Motor neuron (in vitro differentiated cells): ENCODE measurements around the gene C6orf136. TPM values are rescaled to one million over a fixed set of nuclear protein-coding genes. Genes with fewer than 3 reads are reported as not detected.

Experiments
- ATAC-seq, 8 experiments: fragments of 200-7000 bp; cut with Tn5 transposase; replicated peaks in 6 of 8; 2 replicates each; pipeline ENCODE4 v1.8.0; 2021; ENCODE audit warnings: mild to moderate bottlenecking in 8 of 8, moderate library complexity in 8 of 8
- H3K27ac ChIP-seq, 2 donors: fragments of 250-450 bp; sonication (Bioruptor Pico); 2 replicates each; pipeline ENCODE4 v1.9.0; 2021; ENCODE audit warnings: antibody characterized with exemption in 2 of 2, mild to moderate bottlenecking in 2 of 2, moderate library complexity in 1 of 2
- H3K4me1 ChIP-seq, 2 donors: fragments of 250-450 bp; sonication (Bioruptor Pico); replicated peaks in 1 of 2; 2 replicates each; pipeline ENCODE4 v1.6.1; 2021; ENCODE audit warnings: antibody characterized with exemption in 2 of 2, mild to moderate bottlenecking in 2 of 2, moderate library complexity in 1 of 2
- H3K4me3 ChIP-seq, 5 donors: fragments of 250-450 bp; sonication (Bioruptor Pico); 2 replicates each; pipeline ENCODE4 v1.9.0; 2021; ENCODE audit warnings: antibody characterized with exemption in 5 of 5, mild to moderate bottlenecking in 5 of 5, moderate library complexity in 4 of 5
- WGBS, 10 experiments: fragments of 450-650 bp; shearing (Covaris generic); methylation state at CpG; one replicate each; pipeline ENCODE4 v1.0.0; 2022; 5-methylcytosine and 5-hydroxymethylcytosine counted together
- in situ Hi-C, 9 experiments: fragments of 400-800 bp; cut with MboI; loops; one replicate each; pipeline ENCODE4 v1.15.0; 2021; ENCODE audit warnings: low sequenced_read_pairs in 9 of 9, low pct_unique_long_range_greater_than_20kb in 2 of 9; ENCODE audit not compliant: unreplicated experiment in 9 of 9
- total RNA-seq, 8 experiments: library from RNA; unstranded; fragments of 300-600 nt; gene quantifications; 2 replicates each; pipeline versions ENCODE4 v1.2.3 to v1.2.4, GENCODE V29; 2022

The C6orf136 gene
- total RNA-seq, 8 experiments from 2014 or later, result 6.6 to 16.4 (median 12.1) TPM

DNA sequence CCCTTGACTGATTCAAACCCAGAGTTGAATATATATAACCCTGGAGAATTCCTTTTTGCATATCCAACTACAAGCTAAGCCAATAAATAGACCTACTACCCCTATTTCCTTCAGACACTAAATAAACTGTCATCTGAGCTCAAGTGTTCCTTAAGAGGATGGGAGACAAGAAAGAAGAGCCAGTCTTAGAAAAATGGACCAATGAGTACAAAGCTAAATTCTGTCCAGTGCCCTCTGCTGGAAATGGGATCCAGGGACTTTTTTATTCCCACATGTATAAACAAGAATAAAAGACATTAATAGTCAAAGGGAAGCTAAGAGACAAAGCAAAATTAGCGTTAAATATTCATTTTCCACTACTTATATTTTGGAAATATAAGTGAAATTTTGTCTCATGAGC lies 34.7 kb upstream of the C6orf136 start:
- in situ Hi-C loops, result no loop called here
- Histone ChIP-seq H3K4me3 (no peak overlapping the region), H3K4me1 (peaks cover 10 to 17% of the 10 kb centered on the region in 2 donors), H3K27ac (no peak overlapping the region)
- ATAC-seq, result no peak
- WGBS, 10 experiments, result 40 to 100% (median 90%) methylated on average over 1 of the region's 1 CpG; no CpG with 5 or more reads in 2 of the 10 experiments

GRCh38 chr6:30612687-30613248 lies 34.2 kb upstream of the C6orf136 start:
- H3K4me3 ChIP-seq, result no peak overlapping the region
- H3K4me1 ChIP-seq, result peaks cover 10 to 17% of the 10 kb centered on the region in 2 donors
- WGBS, 10 experiments, result 0 to 100% (median 82%) methylated on average over 1 to 6 of the region's 6 CpGs
- no peak for ATAC-seq
- in situ Hi-C loops, result no loop called here
- H3K27ac ChIP-seq, result no peak overlapping the region

DNA sequence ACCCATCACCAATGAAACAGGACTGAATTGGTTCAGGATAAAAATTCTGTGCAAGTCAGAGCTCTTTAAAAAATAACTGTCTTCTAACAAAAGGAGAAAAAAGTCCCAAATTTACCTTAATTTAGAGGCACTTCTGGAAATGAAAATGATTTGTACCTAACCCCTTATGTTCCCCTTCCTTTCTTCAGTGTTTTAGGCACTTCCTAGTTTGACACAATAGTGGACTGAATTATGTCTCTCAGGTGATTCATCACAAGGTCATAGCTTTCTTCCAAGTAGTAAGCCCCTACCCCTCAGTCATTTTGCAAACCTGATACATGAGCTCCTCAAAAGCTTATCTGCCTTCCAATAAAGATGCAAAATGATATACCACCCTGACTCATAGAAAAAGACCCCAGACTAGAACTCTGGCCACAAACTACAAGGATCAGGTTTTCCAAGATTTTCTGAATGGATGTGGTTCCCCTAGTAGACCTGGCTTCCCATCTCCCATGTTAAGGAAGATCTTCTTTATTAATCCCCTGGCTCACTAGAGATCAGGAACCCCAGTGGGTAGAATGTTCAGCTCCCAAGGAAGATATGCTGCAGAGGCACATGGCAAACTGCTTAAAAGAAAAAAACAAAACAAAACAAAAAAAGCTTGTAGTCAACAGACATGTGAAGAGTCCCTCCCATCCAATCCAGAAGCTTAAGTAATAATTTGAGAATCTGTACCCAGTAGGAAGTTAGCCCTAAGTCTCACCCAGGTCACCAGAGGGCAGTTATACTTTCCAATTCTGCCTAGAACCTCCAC lies 33.5 kb upstream of the C6orf136 start:
- in situ Hi-C loops, result no loop called here
- ATAC-seq, result no peak
- no peak overlapping the region for H3K27ac ChIP-seq
- peak overlapping the region in 2 of 5 donors; percentile 86 to 99 for H3K4me3 ChIP-seq
- H3K4me1 ChIP-seq, result peaks cover 10 to 19% of the 10 kb centered on the region in 2 donors

DNA sequence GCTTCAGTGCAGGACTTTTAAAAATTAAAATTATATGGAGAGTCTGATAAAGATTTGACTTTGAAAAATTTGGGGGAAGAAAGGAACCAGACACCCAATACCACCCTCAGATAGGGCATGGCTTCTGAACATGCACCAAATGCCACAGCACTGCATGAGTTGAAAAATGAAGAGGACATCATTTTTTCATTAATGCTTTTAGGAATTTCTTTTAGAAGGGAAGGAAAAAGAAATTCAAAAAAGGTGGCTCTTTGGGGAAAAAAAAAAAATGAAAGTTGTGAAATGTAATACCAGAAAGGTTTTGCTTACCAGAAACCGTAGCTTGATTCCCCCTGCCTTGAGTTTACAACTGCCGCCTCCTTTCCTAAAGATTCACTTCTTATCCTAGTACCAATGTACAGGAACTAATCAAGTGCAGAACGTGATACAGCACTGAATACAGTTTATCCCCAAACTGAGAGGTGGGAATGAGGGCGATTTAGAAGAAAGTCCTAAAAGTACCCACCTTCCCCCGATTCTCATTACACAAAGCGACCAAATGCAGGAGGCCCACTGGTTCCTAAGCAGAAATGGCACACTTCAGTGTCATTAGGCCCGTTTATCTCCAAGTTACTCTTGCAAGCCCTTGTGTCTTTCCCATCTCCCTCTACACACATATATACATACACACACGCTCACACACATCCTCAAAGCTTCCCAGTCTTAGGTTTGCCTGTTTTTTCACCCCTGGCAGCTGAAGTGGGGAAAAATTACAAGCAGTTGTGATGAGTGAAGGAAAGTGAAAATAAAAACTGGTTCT lies 32.7 kb upstream of the C6orf136 start:
- Histone ChIP-seq H3K27ac (peak overlapping the region; percentile 67 to 96), H3K4me3 (peak overlapping the region; percentile 73 to 99 (median 86)), H3K4me1 (peaks cover 10 to 23% of the 10 kb centered on the region in 2 donors)
- 9 to 100% (median 63%) methylated on average over 1 to 8 of the region's 8 CpGs for WGBS, 10 experiments
- in situ Hi-C loops, result no loop called here
- ATAC-seq, result no peak

- peaks cover 10 to 23% of the 10 kb centered on the region in 2 donors for H3K4me1 ChIP-seq
- H3K4me3 ChIP-seq, result peak overlapping the region; percentile 73 to 99 (median 86)
- peak overlapping the region; percentile 96 to 99 for H3K27ac ChIP-seq
- in situ Hi-C loops, result no loop called here
- peak; percentile 27 to 63 (median 58) for ATAC-seq
- WGBS, 10 experiments, result 0 to 4% (median 0%) methylated on average over 1 to 6 of the region's 6 CpGs; no CpG with 5 or more reads in 1 of the 10 experiments
These were observed 32.1 kb upstream of the C6orf136 start for GRCh38 chr6:30614843-30615218.

- H3K27ac ChIP-seq, result peak overlapping the region; percentile 96 to 99
- H3K4me3 ChIP-seq, result peak overlapping the region; percentile 73 to 99 (median 86)
- WGBS, 10 experiments, result 0 to 3% (median 0%) methylated on average over 2 to 10 of the region's 10 CpGs
- H3K4me1 ChIP-seq, result peaks cover 10 to 23% of the 10 kb centered on the region in 2 donors
- in situ Hi-C loops, result no loop called here
- ATAC-seq, result peak in 4 of 8 experiments; percentile 0 to 7 (median 2)
These were observed 31.5 kb upstream of the C6orf136 start for GRCh38 chr6:30615219-30615957.

DNA sequence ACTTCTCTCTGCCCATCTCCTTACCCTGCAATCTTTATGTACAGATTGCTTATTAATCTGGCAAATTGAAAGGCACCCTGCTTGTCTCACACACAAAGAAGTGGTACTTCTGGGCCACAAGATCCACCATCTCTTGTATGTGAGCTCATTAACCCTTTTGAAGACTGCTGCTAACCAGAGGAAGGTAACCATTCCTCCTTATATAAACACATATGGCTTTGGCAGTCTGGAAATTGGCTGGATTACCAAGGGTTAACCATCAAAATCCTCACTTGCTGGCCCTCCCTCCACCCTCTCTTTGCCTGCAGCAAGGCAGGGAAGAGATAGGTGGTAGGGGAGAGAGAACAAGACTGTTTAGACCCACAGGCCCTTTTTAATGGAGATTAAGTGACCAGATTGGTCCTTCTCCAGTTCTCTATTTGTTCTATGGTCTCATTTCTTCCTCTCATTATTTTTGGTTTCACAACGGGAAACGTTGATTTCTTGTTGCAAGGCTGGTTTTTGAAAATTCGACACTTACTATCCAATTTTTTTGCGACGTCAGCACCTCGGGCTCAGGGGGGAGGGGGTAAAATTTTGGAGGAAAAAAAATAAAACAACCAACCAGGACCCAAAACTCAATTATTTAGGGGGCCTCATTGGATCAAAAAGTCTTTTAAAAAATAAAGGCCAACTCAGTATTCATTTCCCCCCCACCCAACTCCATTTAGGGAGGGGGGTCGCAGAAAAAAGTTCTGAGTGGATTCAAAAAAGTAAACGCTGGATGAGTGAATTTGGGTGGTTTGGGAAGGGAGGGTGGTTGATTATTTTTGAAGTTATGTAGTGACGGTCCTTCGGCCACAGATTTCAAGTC lies 30.7 kb upstream of the C6orf136 start:
- Histone ChIP-seq H3K4me1 (peaks cover 10 to 23% of the 10 kb centered on the region in 2 donors), H3K4me3 (peak overlapping the region; percentile 73 to 99 (median 86)), H3K27ac (peak overlapping the region; percentile 96 to 99)
- in situ Hi-C loops, result no loop called here
- ATAC-seq, result no peak
- WGBS, 10 experiments, result 0 to 20% (median 0%) methylated on average over 2 to 10 of the region's 10 CpGs; no CpG with 5 or more reads in 1 of the 10 experiments

DNA sequence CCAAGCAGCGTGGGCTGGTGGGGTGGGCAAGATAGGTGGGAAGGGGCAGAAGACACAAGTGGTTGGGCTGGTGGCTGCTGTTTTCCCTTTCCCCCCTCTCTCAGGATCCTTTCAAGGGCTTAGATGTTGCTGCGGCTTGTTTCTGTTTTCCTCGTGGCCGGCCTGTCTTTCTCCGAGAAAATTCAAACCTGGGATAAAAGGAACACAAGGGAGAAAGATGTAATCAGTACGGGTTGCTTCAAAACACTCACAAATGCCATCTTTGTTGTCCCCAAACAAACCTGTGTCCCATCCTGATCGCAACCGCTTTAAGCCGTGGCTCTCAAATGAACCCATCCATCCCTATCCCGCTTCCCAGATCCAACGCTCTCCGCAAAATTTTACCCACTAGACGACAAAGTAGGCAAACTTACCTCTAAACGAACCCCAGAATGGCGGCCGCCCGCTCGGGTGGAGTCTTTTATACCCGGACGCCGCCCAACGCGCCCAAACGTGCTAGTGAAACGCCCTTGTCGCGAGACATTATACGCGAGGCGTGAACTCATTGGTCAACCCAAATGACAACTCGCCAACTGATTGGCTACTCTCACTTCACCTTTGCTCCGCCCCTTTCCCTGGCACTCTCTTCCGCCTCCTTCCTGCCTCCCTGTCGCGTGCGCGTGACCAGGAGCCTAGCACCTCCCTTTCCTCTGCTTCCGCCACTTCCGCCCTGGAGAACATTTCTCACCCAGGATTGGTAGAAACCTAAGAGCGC lies 29.9 kb upstream of the C6orf136 start, which contains the start of gene PPP1R10:
TSS of gene PPP1R10 (minus strand) at position 433 of the 754 bp plus-strand sequence. CDS start 7,299 bp downstream, outside the sequence.
- peaks cover 10 to 23% of the 10 kb centered on the region in 2 donors for H3K4me1 ChIP-seq
- H3K4me3 ChIP-seq, result peak within 1 kb of the TSS; percentile 73 to 99 (median 86)
- ATAC-seq, result peak; percentile 65 to 90 (median 86)
- H3K27ac ChIP-seq, result peak within 1 kb of the TSS; percentile 99
- WGBS, 10 experiments, result 0 to 14% (median 1%) methylated on average over 1 to 31 of the region's 40 CpGs; no CpG with 5 or more reads in 1 of the 10 experiments
- in situ Hi-C loops, result no loop called here

GRCh38 chr6:30617565-30618269 lies 29.2 kb upstream of the C6orf136 start, which contains the start of gene MRPS18B:
MRPS18B (plus strand) TSS chr6:30617840; CDS start chr6:30617866, 26 bp downstream.
- in situ Hi-C loops, result no loop called here
- peak; percentile 69 to 89 (median 84) for ATAC-seq
- Histone ChIP-seq H3K4me3 (peak within 1 kb of the TSS; percentile 73 to 99 (median 86)), H3K27ac (peak within 1 kb of the TSS; percentile 99), H3K4me1 (peaks cover 10 to 23% of the 10 kb centered on the region in 2 donors)
- 0 to 10% (median 2%) methylated on average over 2 to 17 of the region's 34 CpGs for WGBS, 10 experiments

GRCh38 chr6:30618270-30618797 lies 28.6 kb upstream of the C6orf136 start:
- ATAC-seq, result peak in 3 of 8 experiments; percentile 2 to 9 (median 8)
- H3K4me1 ChIP-seq, result peaks cover 10 to 20% of the 10 kb centered on the region in 2 donors
- peak overlapping the region; percentile 99 for H3K27ac ChIP-seq
- H3K4me3 ChIP-seq, result peak overlapping the region; percentile 57 to 99 (median 66)
- in situ Hi-C loops, result no loop called here
- 0 to 20% (median 9%) methylated on average over 1 to 7 of the region's 8 CpGs for WGBS, 10 experiments
